Naive thymus-derived CD4-positive, alpha-beta T cell (primary cell): ENCODE measurements around the gene SCN3B. TPM values are rescaled to one million over a fixed set of nuclear protein-coding genes. Genes with fewer than 3 reads are reported as not detected.

Experiments
- ATAC-seq: fragments of 150-1000 bp; cut with Tn5 transposase; 2 replicates; pipeline ENCODE4 v1.10.0; 2021; ENCODE audit warnings: mild to moderate bottlenecking, moderate library complexity
- CTCF ChIA-PET: fragments of 350-600 bp; sonication (Branson Sonifier 250); formaldehyde crosslinking; loops from one replicate; lab custom pipeline; 2021; ENCODE audit warnings: antibody characterized with exemption; lab: Charles Lee
- POLR2A ChIA-PET: fragments of 350-600 bp; sonication (Branson Sonifier 250); formaldehyde crosslinking; loops from one replicate; lab custom pipeline; 2021; ENCODE audit warnings: antibody characterized with exemption, inconsistent platforms; lab: Charles Lee
- DNase-seq, 9 donors: peaks; one replicate each; pipeline versions ENCODE4 v3.0.0 to v3.0.0-alpha.2; 2020 to 2022; ENCODE audit warnings: mixed read lengths in 1 of 9
- H3K27ac ChIP-seq: one replicate; pipeline ENCODE4 v1.7.0; 2013; ENCODE audit warnings: mild to moderate bottlenecking, low read depth, low read length, moderate library complexity
- H3K27me3 ChIP-seq, 2 donors: one replicate each; pipeline ENCODE4 v1.7.0; 2013; ENCODE audit warnings: low read length in 2 of 2, mild to moderate bottlenecking in 2 of 2, moderate library complexity in 2 of 2; ENCODE audit not compliant: control insufficient read depth in 2 of 2, insufficient read depth in 2 of 2
- H3K36me3 ChIP-seq, 3 experiments: 1 replicate in 2 of 3; 2 replicates in 1 of 3; pipeline ENCODE4 v1.7.0; 2013; ENCODE audit warnings: low read length in 3 of 3, mild to moderate bottlenecking in 3 of 3, moderate library complexity in 1 of 3; ENCODE audit not compliant: insufficient read depth in 3 of 3, control insufficient read depth in 2 of 3
- H3K4me1 ChIP-seq, 2 donors: one replicate each; pipeline ENCODE4 v1.7.0; 2013; ENCODE audit warnings: low read length in 2 of 2, mild to moderate bottlenecking in 2 of 2, moderate library complexity in 1 of 2; ENCODE audit not compliant: control insufficient read depth in 2 of 2, insufficient read depth in 2 of 2
- H3K4me3 ChIP-seq: 2 replicates; pipeline ENCODE4 v1.7.0; 2013; ENCODE audit warnings: mild to moderate bottlenecking, low read length
- H3K9me3 ChIP-seq, 3 experiments: 1 replicate in 2 of 3; 2 replicates in 1 of 3; pipeline ENCODE4 v1.7.0; 2013; ENCODE audit warnings: low read length in 3 of 3; ENCODE audit not compliant: control insufficient read depth in 2 of 3
- H3K27ac Mint-ChIP-seq, 9 donors: one replicate each; pipeline ENCODE4 v1.8.0; 2020 to 2022; ENCODE audit warnings: mixed read lengths in 9 of 9, mild to moderate bottlenecking in 8 of 9, moderate library complexity in 5 of 9, inconsistent platforms in 2 of 9
- H3K27me3 Mint-ChIP-seq, 5 donors: one replicate each; pipeline ENCODE4 v1.8.0; 2021 to 2022; ENCODE audit warnings: mixed read lengths in 5 of 5, mild to moderate bottlenecking in 1 of 5
- H3K36me3 Mint-ChIP-seq, 5 donors: one replicate each; pipeline ENCODE4 v1.8.0; 2020 to 2022; ENCODE audit warnings: mixed read lengths in 5 of 5, mild to moderate bottlenecking in 3 of 5, inconsistent platforms in 1 of 5
- H3K4me1 Mint-ChIP-seq, 7 donors: one replicate each; pipeline ENCODE4 v1.8.0; 2020 to 2022; ENCODE audit warnings: mixed read lengths in 7 of 7, mild to moderate bottlenecking in 3 of 7, inconsistent platforms in 1 of 7
- H3K4me3 Mint-ChIP-seq, 10 donors: one replicate each; pipeline ENCODE4 v1.8.0; 2020 to 2022; ENCODE audit warnings: mild to moderate bottlenecking in 10 of 10, mixed read lengths in 10 of 10, moderate library complexity in 6 of 10, inconsistent platforms in 2 of 10
- H3K9me3 Mint-ChIP-seq, 11 donors: one replicate each; pipeline ENCODE4 v1.8.0; 2020 to 2022; ENCODE audit warnings: mixed read lengths in 11 of 11, mild to moderate bottlenecking in 4 of 11, inconsistent platforms in 1 of 11, moderate library complexity in 1 of 11
- intact Hi-C, 2 donors: fragments of 100-400 bp; cut with micrococcal nuclease; formaldehyde crosslinking; loops; one replicate each; pipeline ENCODE4 v1.15.1; 2023
- polyA plus RNA-seq, 2 donors: library from polyadenylated mRNA; unstranded; fragments of 300-500 nt; fragmentation: Illumina TruSeq; gene quantifications; one replicate each; pipeline ENCODE4 v1.2.3, GENCODE V29; 2021
- total RNA-seq, 6 experiments: library from RNA in 5 of 6; stranded (reverse) in 5 of 6; gene quantifications; 1 replicate in 5 of 6; 2 replicates in 1 of 6; pipeline ENCODE4 v1.2.3 and lab custom pipeline; 2021 to 2026

SCN3B gene
- total and polyA plus RNA-seq, 7 experiments from 2014 or later, result not detected

DNA sequence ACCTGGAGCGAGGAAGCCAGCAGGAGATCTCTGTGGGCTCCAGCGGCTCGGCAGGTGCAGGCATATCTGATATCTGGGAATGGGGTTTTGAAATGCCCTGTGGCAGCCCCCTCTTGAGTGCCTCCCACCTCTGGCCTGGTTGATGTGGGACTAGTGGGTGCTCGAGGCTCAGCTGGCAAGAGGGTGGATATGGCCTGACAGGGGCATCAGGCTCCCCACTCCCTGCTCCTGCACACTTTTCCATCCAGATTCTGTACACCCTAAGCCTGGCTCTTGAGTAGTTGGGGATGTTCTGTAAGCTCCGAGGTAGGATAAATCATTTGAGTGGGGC is 75.0 kb downstream of the SCN3B start:
- ChIA-PET CTCF (interaction anchor here (3.2 kb wide), 1 partner anchor 128 kb away, joined by 26 read pairs; no protein-coding TSS in a partner anchor), POLR2A (no interaction called here)
- peaks cover 7 to 36% (median 19%) of the 10 kb centered on the region in 7 donors for H3K4me1 Mint-ChIP-seq
- H3K9me3 ChIP-seq, result no peaks in the 10 kb centered on the region
- ATAC-seq (no peak), DNase-seq (no peak)
- peak overlapping the region in 1 of 10 donors; percentile 45 for H3K4me3 Mint-ChIP-seq
- intact Hi-C loops, result loop anchor here in 1 of 2 donors (5.0 kb wide), 1 partner anchor 277 kb away; no protein-coding TSS in a partner anchor
- peak overlapping the region in 1 of 9 donors; percentile 25 for H3K27ac Mint-ChIP-seq
- peaks cover 0 to 4% (median 0%) of the 10 kb centered on the region in 5 donors for H3K27me3 Mint-ChIP-seq
- peaks cover 0 to 4% of the 10 kb centered on the region in 2 donors for H3K4me1 ChIP-seq
- H3K27me3 ChIP-seq, result no peaks in the 10 kb centered on the region
- peaks cover 0 to 1% (median 0%) of the 10 kb centered on the region in 11 donors for H3K9me3 Mint-ChIP-seq
- H3K36me3 Mint-ChIP-seq, result peaks cover 0 to 6% (median 0%) of the 10 kb centered on the region in 5 donors
- no peaks in the 10 kb centered on the region for H3K36me3 ChIP-seq
- H3K4me3 ChIP-seq, result no peak overlapping the region
- no peak overlapping the region for H3K27ac ChIP-seq

Other genes with a start within 250 kb of the SCN3B start
- gene GRAMD1B, start 224.4 kb downstream of the SCN3B start, total RNA-seq, result 10 to 100 TPM in 4 of 5 experiments, 1 to 10 TPM in 1; 9.7 to 88.9 (median 14.0) TPM
- gene GRAMD1B, start 224.4 kb downstream of the SCN3B start, polyA plus RNA-seq, result 1 to 10 TPM; 1.7 to 2.3 TPM
- gene ZNF202, start 87.0 kb upstream of the SCN3B start, total RNA-seq, result 10 to 100 TPM; 13.0 to 27.0 (median 18.6) TPM
- gene ZNF202, start 87.0 kb upstream of the SCN3B start, polyA plus RNA-seq, result 10 to 100 TPM in 1 of 2 donors, 1 to 10 TPM in 1; 5.8 to 11.8 TPM
- gene OR6X1, start 99.9 kb upstream of the SCN3B start, total RNA-seq, result not detected
- not detected for gene OR6X1, start 99.9 kb upstream of the SCN3B start, polyA plus RNA-seq
- not detected for gene OR6M1, start 151.7 kb upstream of the SCN3B start, total RNA-seq
- not detected for gene OR6M1, start 151.7 kb upstream of the SCN3B start, polyA plus RNA-seq
- gene TMEM225, start 231.0 kb upstream of the SCN3B start, total RNA-seq, result not detected
- not detected for gene TMEM225, start 231.0 kb upstream of the SCN3B start, polyA plus RNA-seq
- gene OR8D4, start 247.5 kb upstream of the SCN3B start, total RNA-seq, result not detected
- gene OR8D4, start 247.5 kb upstream of the SCN3B start, polyA plus RNA-seq, result not detected